A549 (cell line): ENCODE measurements around the gene SH3RF3.

Experiments used
- HDAC2 ChIP-seq: fragments of 200-600 bp; sonication (generic); IDR thresholded peaks from 2 replicates; pipeline ENCODE4 v1.6.1; 2016
- MAZ ChIP-seq: fragments of 150-350 bp; IDR thresholded peaks from 2 replicates; pipeline ENCODE4 v1.6.1; 2014; ENCODE audit warnings: antibody characterized with exemption, low read depth, low read length, borderline replicate concordance
- NR3C1 ChIP-seq: fragments of >200 bp; sonication (Bioruptor Twin); formaldehyde crosslinking; IDR thresholded peaks from 3 replicates; pipeline ENCODE4 v1.6.1; 2017
- PHF8 ChIP-seq: fragments of 200-600 bp; sonication (generic); IDR thresholded peaks from 2 replicates; pipeline ENCODE4 v1.6.1; 2016; ENCODE audit warnings: low read depth, mild to moderate bottlenecking, antibody characterized with exemption, moderate library complexity, borderline replicate concordance
- SREBF2 ChIP-seq: fragments of 450-650 bp; IDR thresholded peaks from 2 replicates; pipeline ENCODE4 v1.6.1; 2014; ENCODE audit warnings: mild to moderate bottlenecking, moderate library complexity
- TF ChIP-seq, protein P1 (sequence below): fragments of >200 bp; sonication (Bioruptor Twin); formaldehyde crosslinking; IDR thresholded peaks from 3 replicates; pipeline ENCODE4 v1.5.1; 2016

DNA sequence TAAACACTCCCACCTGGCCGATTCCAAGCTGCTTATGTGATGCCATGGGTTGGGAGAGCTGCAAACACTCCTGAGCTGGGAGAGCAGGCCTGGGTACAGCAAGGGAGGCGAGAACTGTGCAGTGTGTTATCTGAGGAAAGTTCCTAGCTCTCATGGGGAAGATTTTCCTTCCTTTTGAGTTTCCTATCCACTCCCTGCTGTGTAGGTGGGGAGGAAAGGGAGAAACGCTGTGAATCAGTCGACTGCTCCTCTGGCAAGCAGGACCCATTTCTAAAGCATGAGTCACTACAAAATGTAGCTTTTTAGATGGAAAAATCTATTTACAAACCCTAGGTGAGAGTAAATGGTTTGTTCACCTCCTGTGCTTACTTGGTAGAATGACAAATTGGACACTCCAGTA lies 80.4 kb downstream of the SH3RF3 start:
- TF ChIP-seq MAZ (no peak), NR3C1 (no peak), PHF8 (no peak), HDAC2 (no peak), SREBF2 (no peak)
- TF ChIP-seq, protein P1, sequence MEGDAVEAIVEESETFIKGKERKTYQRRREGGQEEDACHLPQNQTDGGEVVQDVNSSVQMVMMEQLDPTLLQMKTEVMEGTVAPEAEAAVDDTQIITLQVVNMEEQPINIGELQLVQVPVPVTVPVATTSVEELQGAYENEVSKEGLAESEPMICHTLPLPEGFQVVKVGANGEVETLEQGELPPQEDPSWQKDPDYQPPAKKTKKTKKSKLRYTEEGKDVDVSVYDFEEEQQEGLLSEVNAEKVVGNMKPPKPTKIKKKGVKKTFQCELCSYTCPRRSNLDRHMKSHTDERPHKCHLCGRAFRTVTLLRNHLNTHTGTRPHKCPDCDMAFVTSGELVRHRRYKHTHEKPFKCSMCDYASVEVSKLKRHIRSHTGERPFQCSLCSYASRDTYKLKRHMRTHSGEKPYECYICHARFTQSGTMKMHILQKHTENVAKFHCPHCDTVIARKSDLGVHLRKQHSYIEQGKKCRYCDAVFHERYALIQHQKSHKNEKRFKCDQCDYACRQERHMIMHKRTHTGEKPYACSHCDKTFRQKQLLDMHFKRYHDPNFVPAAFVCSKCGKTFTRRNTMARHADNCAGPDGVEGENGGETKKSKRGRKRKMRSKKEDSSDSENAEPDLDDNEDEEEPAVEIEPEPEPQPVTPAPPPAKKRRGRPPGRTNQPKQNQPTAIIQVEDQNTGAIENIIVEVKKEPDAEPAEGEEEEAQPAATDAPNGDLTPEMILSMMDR = no peak
